H9 (cell line): Measurements from ENCODE around the gene ATP10B. TPM values are rescaled to one million over a fixed set of nuclear protein-coding genes. Genes with fewer than 3 reads are reported as not detected.

Experiments
- DNase-seq: peaks from one replicate; pipeline ENCODE4 v3.0.0-alpha.2; 2017
- H2AFZ ChIP-seq: one replicate; pipeline ENCODE4 v1.6.1; 2013; ENCODE audit warnings: mild to moderate bottlenecking, low read length, control low read depth, moderate library complexity
- H2AK5ac ChIP-seq: 2 replicates; pipeline ENCODE4 v1.6.1; 2013; ENCODE audit warnings: low read length, control low read depth, mixed read lengths; ENCODE audit not compliant: insufficient read length
- H2BK120ac ChIP-seq: one replicate; pipeline ENCODE4 v1.6.1; 2013; ENCODE audit warnings: low read depth, mild to moderate bottlenecking, low read length, control low read depth, inconsistent platforms; ENCODE audit not compliant: poor library complexity, severe bottlenecking
- H2BK12ac ChIP-seq: 2 replicates; pipeline ENCODE4 v1.6.1; 2013; ENCODE audit warnings: low read length, control low read depth, mixed read lengths, low read depth; ENCODE audit not compliant: insufficient read length
- H2BK15ac ChIP-seq: 2 replicates; pipeline ENCODE4 v1.6.1; 2013; ENCODE audit warnings: low read depth, low read length, control low read depth
- H2BK20ac ChIP-seq: one replicate; pipeline ENCODE4 v1.6.1; 2013; ENCODE audit warnings: low read depth, mild to moderate bottlenecking, low read length, control low read depth, inconsistent platforms; ENCODE audit not compliant: poor library complexity, severe bottlenecking
- H2BK5ac ChIP-seq: 2 replicates; pipeline ENCODE4 v1.6.1; 2013; ENCODE audit warnings: low read length, control low read depth, mixed read lengths; ENCODE audit not compliant: insufficient read length
- H3K14ac ChIP-seq: 2 replicates; pipeline ENCODE4 v1.6.1; 2013; ENCODE audit warnings: low read length, control low read depth; ENCODE audit not compliant: insufficient read depth
- H3K18ac ChIP-seq: 2 replicates; pipeline ENCODE4 v1.6.1; 2013; ENCODE audit warnings: low read depth, mild to moderate bottlenecking, mixed read lengths, low read length, control low read depth; ENCODE audit not compliant: insufficient read length
- H3K23ac ChIP-seq: 2 replicates; pipeline ENCODE4 v1.6.1; 2013; ENCODE audit warnings: low read length, control low read depth, mixed read lengths, low read depth; ENCODE audit not compliant: insufficient read length
- H3K23me2 ChIP-seq: 2 replicates; pipeline ENCODE4 v1.6.1; 2013; ENCODE audit warnings: low read depth, mild to moderate bottlenecking, mixed read lengths, low read length, control low read depth; ENCODE audit not compliant: insufficient read length, poor library complexity, severe bottlenecking
- H3K27ac ChIP-seq: 2 replicates; pipeline ENCODE4 v1.5.1; 2013; ENCODE audit warnings: low read length, control low read depth, mixed read lengths, low read depth; ENCODE audit not compliant: insufficient read length
- H3K27me3 ChIP-seq: 2 replicates; pipeline ENCODE4 v1.6.1; 2013; ENCODE audit warnings: low read length, control low read depth, inconsistent platforms; ENCODE audit not compliant: insufficient read depth
- H3K4ac ChIP-seq: 2 replicates; pipeline ENCODE4 v1.6.1; 2013; ENCODE audit warnings: low read depth, mild to moderate bottlenecking, control low read depth, inconsistent platforms, low read length, moderate library complexity
- H3K4me1 ChIP-seq: 2 replicates; pipeline ENCODE4 v1.6.1; 2013; ENCODE audit warnings: low read length, control low read depth, inconsistent platforms; ENCODE audit not compliant: insufficient read depth
- H3K4me2 ChIP-seq: 2 replicates; pipeline ENCODE4 v1.6.1; 2013; ENCODE audit warnings: low read length, control low read depth, mixed read lengths; ENCODE audit not compliant: insufficient read length, insufficient read depth
- H3K56ac ChIP-seq: 2 replicates; pipeline ENCODE4 v1.6.1; 2013; ENCODE audit warnings: low read depth, mild to moderate bottlenecking, mixed read lengths, low read length, control low read depth; ENCODE audit not compliant: insufficient read length
- H3K79me1 ChIP-seq: 2 replicates; pipeline ENCODE4 v1.6.1; 2013; ENCODE audit warnings: low read depth, mild to moderate bottlenecking, moderate library complexity, low read length, control low read depth, inconsistent platforms; ENCODE audit not compliant: insufficient read depth, poor library complexity, severe bottlenecking
- H3K79me2 ChIP-seq: 2 replicates; pipeline ENCODE4 v1.6.1; 2013; ENCODE audit warnings: low read length, control low read depth, inconsistent platforms; ENCODE audit not compliant: insufficient read depth
- H3K9ac ChIP-seq: 2 replicates; pipeline ENCODE4 v1.6.1; 2013; ENCODE audit warnings: low read length, control low read depth, mixed read lengths; ENCODE audit not compliant: insufficient read length; ENCODE audit errors: extremely low read depth
- H3K9me3 ChIP-seq: one replicate; pipeline ENCODE4 v1.6.1; 2013; ENCODE audit warnings: low read depth, low read length, inconsistent platforms; ENCODE audit not compliant: control insufficient read depth
- H3T11ph ChIP-seq: one replicate; pipeline ENCODE4 v1.6.1; 2013; ENCODE audit warnings: mild to moderate bottlenecking, low read length, control low read depth, inconsistent platforms
- H4K20me1 ChIP-seq: one replicate; pipeline ENCODE4 v1.6.1; 2013; ENCODE audit not compliant: control insufficient read depth, insufficient read length, insufficient read depth
- H4K5ac ChIP-seq: 2 replicates; pipeline ENCODE4 v1.6.1; 2013; ENCODE audit warnings: low read depth, mild to moderate bottlenecking, mixed read lengths, low read length, control low read depth; ENCODE audit not compliant: insufficient read length
- H4K8ac ChIP-seq: replicated peaks from 2 replicates; pipeline ENCODE4 v1.6.1; 2013; ENCODE audit warnings: low read length, control low read depth, mixed read lengths, low read depth; ENCODE audit not compliant: insufficient read length
- H4K91ac ChIP-seq: 2 replicates; pipeline ENCODE4 v1.6.1; 2013; ENCODE audit warnings: low read depth, mild to moderate bottlenecking, moderate library complexity, mixed read lengths, low read length, control low read depth; ENCODE audit not compliant: insufficient read length
- H3K27ac Mint-ChIP-seq, 3 experiments: 2 replicates in 2 of 3; 3 replicates in 1 of 3; pipeline ENCODE4 v1.8.0; 2020 to 2021; ENCODE audit warnings: mixed read lengths in 3 of 3, mild to moderate bottlenecking in 1 of 3, moderate library complexity in 1 of 3
- H3K27me3 Mint-ChIP-seq: 2 replicates; pipeline ENCODE4 v1.8.0; 2021; ENCODE audit warnings: low read depth, mild to moderate bottlenecking, moderate library complexity, mixed read lengths
- H3K36me3 Mint-ChIP-seq, 3 experiments: 2 replicates in 2 of 3; 3 replicates in 1 of 3; pipeline ENCODE4 v1.8.0; 2020 to 2021; ENCODE audit warnings: low read depth in 3 of 3, mixed read lengths in 3 of 3; ENCODE audit not compliant: insufficient read depth in 1 of 3
- H3K4me1 Mint-ChIP-seq, 2 experiments: 2 replicates each; pipeline ENCODE4 v1.8.0; 2020; ENCODE audit warnings: mixed read lengths in 2 of 2
- H3K4me3 Mint-ChIP-seq, 2 experiments: 2 replicates in 1 of 2; 3 replicates in 1 of 2; pipeline ENCODE4 v1.8.0; 2020 to 2021; ENCODE audit warnings: mild to moderate bottlenecking in 2 of 2, mixed read lengths in 2 of 2, moderate library complexity in 1 of 2
- H3K9me3 Mint-ChIP-seq, 2 experiments: 2 replicates in 1 of 2; 3 replicates in 1 of 2; pipeline ENCODE4 v1.8.0; 2020; ENCODE audit warnings: mild to moderate bottlenecking in 2 of 2, mixed read lengths in 2 of 2, moderate library complexity in 1 of 2
- CTCF ChIP-seq: fragments of 200-600 bp; sonication (generic); conservative IDR thresholded peaks from 3 replicates; pipeline ENCODE4 v1.8.0; 2021; ENCODE audit warnings: antibody characterized with exemption, mild to moderate bottlenecking
- WGBS: extraction: QIAGEN DNeasy Blood & Tissue Kit; methylation state at CpG from one replicate; pipeline ENCODE4 v1.1.7; 2013; ENCODE audit warnings: missing lambda C conversion rate, low lambda C conversion rate, mixed read lengths; ENCODE audit not compliant: insufficient read length; ENCODE audit errors: extremely low coverage; 5-methylcytosine and 5-hydroxymethylcytosine counted together
- total RNA-seq: library from RNA; stranded (reverse); gene quantifications from 2 replicates; pipeline ENCODE4 v1.2.1, GENCODE V29; 2021

The ATP10B gene
- total RNA-seq, 1 experiment from 2014 or later = 0.42 TPM

- H4K20me1 ChIP-seq = no peaks in the 10 kb centered on the region
- no peak overlapping the region for H3K23ac ChIP-seq
- H2BK12ac ChIP-seq = no peak overlapping the region
- H2BK20ac ChIP-seq = no peak overlapping the region
- TF ChIP-seq CTCF = no peak
- no peak overlapping the region for H4K5ac ChIP-seq
- no peaks in the 10 kb centered on the region for H3K36me3 Mint-ChIP-seq
- no peak overlapping the region for H3K4me2 ChIP-seq
- no peak overlapping the region for H3K4ac ChIP-seq
- no peaks in the 10 kb centered on the region for H3K9me3 ChIP-seq
- no peak overlapping the region for H3K27ac ChIP-seq
- H2BK15ac ChIP-seq = no peak overlapping the region
- no peak overlapping the region for H3K18ac ChIP-seq
- H3K4me1 ChIP-seq = no peaks in the 10 kb centered on the region; the same call in none of the 2 replicates
- H2AFZ ChIP-seq = no peak overlapping the region
- no peaks in the 10 kb centered on the region for H3K27me3 Mint-ChIP-seq
- no CpG with 5 or more reads among the region's 3 CpGs for WGBS
- no peak overlapping the region for H3K27ac Mint-ChIP-seq
- no peaks in the 10 kb centered on the region for H3K79me2 ChIP-seq
- H2AK5ac ChIP-seq = no peak overlapping the region
- DNase-seq = no peak
- peaks cover 0 to 8% of the 10 kb centered on the region in 2 experiments; a peak in 3 of 4 replicates for H3K4me1 Mint-ChIP-seq
- H3T11ph ChIP-seq = no peak overlapping the region
- H3K4me3 Mint-ChIP-seq = no peak overlapping the region
- no peak overlapping the region for H4K91ac ChIP-seq
- no peak overlapping the region for H3K9ac ChIP-seq
- H3K56ac ChIP-seq = no peak overlapping the region
- no peaks in the 10 kb centered on the region for H3K23me2 ChIP-seq
- H3K79me1 ChIP-seq = no peaks in the 10 kb centered on the region
- H3K27me3 ChIP-seq = no peaks in the 10 kb centered on the region
- H3K14ac ChIP-seq = no peak overlapping the region
- H2BK5ac ChIP-seq = no peak overlapping the region
- no peak overlapping the region for H4K8ac ChIP-seq
- no peak overlapping the region for H2BK120ac ChIP-seq
- H3K9me3 Mint-ChIP-seq = no peaks in the 10 kb centered on the region
These were observed 177.1 kb downstream of the ATP10B start for GRCh38 chr5:160674901-160675300.
